Choroid plexus epithelial cell (primary cell): ENCODE results near the gene CLSTN1.

Experiments used
- DNase-seq: peaks from one replicate; pipeline ENCODE4 v3.0.0-alpha.2; 2010; ENCODE audit warnings: low read depth
- H3K4me3 ChIP-seq: 2 replicates; pipeline ENCODE4 v1.5.1; 2011; ENCODE audit warnings: low read depth, mild to moderate bottlenecking, control low read depth, low read length, moderate library complexity
- CTCF ChIP-seq: conservative IDR thresholded peaks from 2 replicates; pipeline ENCODE4 v1.5.1; 2011; ENCODE audit warnings: low read depth, mild to moderate bottlenecking, control low read depth, inconsistent platforms, low read length, moderate library complexity

Gene CLSTN1

GRCh38 chr1:9735800-9736199 is 88.0 kb downstream of the CLSTN1 start:
- no peak overlapping the region for H3K4me3 ChIP-seq
- DNase-seq = no peak
- no peak for TF ChIP-seq CTCF

- TF ChIP-seq CTCF = no peak
- DNase-seq = no peak
- H3K4me3 ChIP-seq = no peak overlapping the region
These were observed 90.5 kb downstream of the CLSTN1 start for GRCh38 chr1:9733160-9733789.

- DNase-seq = no peak
- no peak overlapping the region for H3K4me3 ChIP-seq
- TF ChIP-seq CTCF = no peak
These were observed 91.4 kb downstream of the CLSTN1 start for GRCh38 chr1:9732123-9732971.

GRCh38 chr1:9731561-9731960 is 92.2 kb downstream of the CLSTN1 start:
- H3K4me3 ChIP-seq = no peak overlapping the region
- DNase-seq = no peak
- no peak for TF ChIP-seq CTCF

- no peak for TF ChIP-seq CTCF
- no peak overlapping the region for H3K4me3 ChIP-seq
- DNase-seq = no peak
These were observed 92.7 kb downstream of the CLSTN1 start for GRCh38 chr1:9731051-9731537.

- no peak overlapping the region for H3K4me3 ChIP-seq
- no peak for TF ChIP-seq CTCF
- DNase-seq = no peak
These were observed 93.5 kb downstream of the CLSTN1 start for GRCh38 chr1:9730096-9730901.
